HepG2 (cell line): Measurements from ENCODE around the gene TMEM229B. TPM values are rescaled to one million over a fixed set of nuclear protein-coding genes. Genes with fewer than 3 reads are reported as not detected.

ENCODE experiments used
- ATAC-seq: fragments of 200-7000 bp; cut with Tn5 transposase; 3 replicates; pipeline ENCODE4 v1.9.1; 2020; ENCODE audit warnings: mild to moderate bottlenecking, moderate library complexity
- BruUV-seq: library from RNA; stranded (reverse); fragments of 400-500 nt; replicated peaks from 2 replicates; lab custom pipeline; 2021; lab: Mats Ljungman, UMichigan
- CTCF ChIA-PET: fragments of 300-600 bp; formaldehyde crosslinking; extraction: SDS; loops from one replicate; lab custom pipeline; 2021; ENCODE audit warnings: low total read pairs, inconsistent platforms, low intra/inter-chr PET ratio; lab: Yijun Ruan, JAX
- POLR2A ChIA-PET: fragments of 350-600 bp; sonication (Branson Sonifier 250); formaldehyde crosslinking; loops from one replicate; lab custom pipeline; 2020; ENCODE audit warnings: antibody characterized with exemption, inconsistent platforms; lab: Yijun Ruan, JAX
- DNase-seq: peaks from one replicate; pipeline ENCODE4 v3.0.0-alpha.2; 2015; ENCODE audit warnings: low spot score
- FAIRE-seq: peaks from 3 replicates; lab custom pipeline; 2011; peaks lifted over from hg19 to GRCh38; lab: Jason Lieb, UNC
- H2AFZ ChIP-seq: one replicate; pipeline ENCODE4 v1.6.1; 2011; ENCODE audit warnings: low read length, inconsistent platforms
- H3K27ac ChIP-seq: fragments of 300-600 bp; 3 replicates; pipeline ENCODE4 v1.8.0; 2011; ENCODE audit warnings: mixed run types, mild to moderate bottlenecking, mixed read lengths, low read length, inconsistent platforms; ENCODE audit not compliant: insufficient read depth; ENCODE audit errors: extremely low read length
- H3K27me3 ChIP-seq, 2 experiments: fragments of 200-600 bp in 1 of 2; 2 replicates in 1 of 2; 3 replicates in 1 of 2; pipeline versions ENCODE4 v1.6.0 to v1.8.0; 2011; ENCODE audit warnings: low read length in 2 of 2, mild to moderate bottlenecking in 2 of 2, moderate library complexity in 2 of 2, inconsistent platforms in 1 of 2; ENCODE audit not compliant: insufficient read depth in 2 of 2, control insufficient read depth in 1 of 2
- H3K36me3 ChIP-seq, 2 experiments: fragments of 200-600 bp in 1 of 2; replicated peaks in 1 of 2; 2 replicates in 1 of 2; 3 replicates in 1 of 2; pipeline versions ENCODE4 v1.5.1 to v1.8.0; 2011; ENCODE audit warnings: low read length in 2 of 2, inconsistent platforms in 1 of 2; ENCODE audit not compliant: insufficient read depth in 2 of 2, control insufficient read depth in 1 of 2
- H3K4me1 ChIP-seq: 2 replicates; pipeline ENCODE4 v1.5.1; 2012; ENCODE audit warnings: low read length, inconsistent platforms; ENCODE audit not compliant: insufficient read depth
- H3K4me2 ChIP-seq: 2 replicates; pipeline ENCODE4 v1.6.0; 2011; ENCODE audit warnings: low read depth, low read length, inconsistent platforms
- H3K4me3 ChIP-seq, 3 experiments: fragments of 200-600 bp in 1 of 3; sonication (generic), shearing (Covaris generic) in 1 of 3; replicated peaks in 1 of 3; 2 replicates each; pipeline ENCODE4 v1.5.1; 2011 to 2016; ENCODE audit warnings: low read length in 3 of 3, inconsistent platforms in 2 of 3, low read depth in 2 of 3, mild to moderate bottlenecking in 2 of 3, control low read depth in 1 of 3, mixed read lengths in 1 of 3; ENCODE audit not compliant: insufficient read depth in 1 of 3
- H3K79me2 ChIP-seq: one replicate; pipeline ENCODE4 v1.6.1; 2011; ENCODE audit warnings: low read length, inconsistent platforms; ENCODE audit not compliant: insufficient read depth
- H3K9ac ChIP-seq: 2 replicates; pipeline ENCODE4 v1.6.0; 2011; ENCODE audit warnings: mild to moderate bottlenecking, low read depth, low read length, inconsistent platforms; ENCODE audit not compliant: insufficient read depth
- H3K9me3 ChIP-seq: 2 replicates; pipeline ENCODE4 v1.5.1; 2012; ENCODE audit warnings: mild to moderate bottlenecking, low read length
- H4K20me1 ChIP-seq: 2 replicates; pipeline ENCODE4 v1.6.0; 2011; ENCODE audit warnings: inconsistent platforms, mild to moderate bottlenecking, low read length, moderate library complexity; ENCODE audit not compliant: insufficient read depth
- CHCHD3 ChIP-seq: sonication (generic); formaldehyde crosslinking; IDR thresholded peaks from 2 replicates; pipeline ENCODE4 v1.8.0; 2022; ENCODE audit warnings: mild to moderate bottlenecking, missing genetic modification reagents, moderate library complexity
- ELF1 ChIP-seq: sonication (generic); formaldehyde crosslinking; IDR thresholded peaks from 2 replicates; pipeline ENCODE4 v1.4.0; 2020; ENCODE audit warnings: missing genetic modification reagents
- GATA4 ChIP-seq: sonication (generic); IDR thresholded peaks from 2 replicates; pipeline ENCODE4 v1.6.1; 2016; ENCODE audit warnings: antibody characterized with exemption, low read depth, borderline replicate concordance
- HNRNPUL1 ChIP-seq: fragments of 200-400 bp; formaldehyde crosslinking; IDR thresholded peaks from 2 replicates; pipeline ENCODE4 v1.6.1; 2017; ENCODE audit warnings: low read depth, mild to moderate bottlenecking, low read length, moderate library complexity
- HOXA9 ChIP-seq: sonication (generic); formaldehyde crosslinking; IDR thresholded peaks from 2 replicates; pipeline ENCODE4 v1.8.1; 2022; ENCODE audit warnings: missing genetic modification reagents, mild to moderate bottlenecking, moderate library complexity, borderline replicate concordance
- MTA1 ChIP-seq: sonication (generic); formaldehyde crosslinking; IDR thresholded peaks from 2 replicates; pipeline ENCODE4 v1.4.0; 2020; ENCODE audit warnings: missing genetic modification reagents, mild to moderate bottlenecking, borderline replicate concordance
- PRDM10 ChIP-seq: sonication (generic); formaldehyde crosslinking; IDR thresholded peaks from 2 replicates; pipeline ENCODE4 v1.4.0; 2020; ENCODE audit warnings: low read depth, missing genetic modification reagents
- PREB ChIP-seq: sonication (generic); formaldehyde crosslinking; IDR thresholded peaks from 2 replicates; pipeline ENCODE4 v1.4.0; 2020; ENCODE audit warnings: missing genetic modification reagents
- RORA ChIP-seq: sonication (generic); formaldehyde crosslinking; IDR thresholded peaks from 2 replicates; pipeline ENCODE4 v1.5.0; 2020; ENCODE audit warnings: mild to moderate bottlenecking, missing genetic modification reagents, moderate library complexity
- SALL2 ChIP-seq: sonication (generic); formaldehyde crosslinking; IDR thresholded peaks from 2 replicates; pipeline ENCODE4 v1.8.1; 2023; ENCODE audit warnings: mild to moderate bottlenecking, missing genetic modification reagents, inconsistent platforms
- SP140L ChIP-seq: sonication (generic); formaldehyde crosslinking; IDR thresholded peaks from 2 replicates; pipeline ENCODE4 v1.4.0; 2020; ENCODE audit warnings: missing genetic modification reagents, borderline replicate concordance
- ZIK1 ChIP-seq: sonication (generic); formaldehyde crosslinking; IDR thresholded peaks from 2 replicates; pipeline ENCODE4 v1.5.0; 2020; ENCODE audit warnings: mild to moderate bottlenecking, low read depth, missing genetic modification reagents, borderline replicate concordance
- ZNF362 ChIP-seq: sonication (generic); formaldehyde crosslinking; IDR thresholded peaks from 2 replicates; pipeline ENCODE4 v1.4.0; 2020; ENCODE audit warnings: missing genetic modification reagents, mild to moderate bottlenecking, borderline replicate concordance
- ZNF644 ChIP-seq: IDR thresholded peaks from 2 replicates; pipeline ENCODE4 v1.6.1; 2016; ENCODE audit warnings: low read depth
- WGBS: methylation state at CpG from one replicate; pipeline ENCODE4 v1.1.6; 2017; ENCODE audit warnings: low lambda C conversion rate; 5-methylcytosine and 5-hydroxymethylcytosine counted together
- in situ Hi-C: cut with HindIII; loops from 2 replicates; pipeline ENCODE4 v1.10.0; 2017; ENCODE audit warnings: low pct_unique_long_range_greater_than_20kb; ENCODE audit not compliant: extremely low pct_ligation_motif_present
- intact Hi-C: fragments of 100-400 bp; cut with micrococcal nuclease; formaldehyde crosslinking; loops from one replicate; pipeline ENCODE4 v1.10.0; 2022; ENCODE audit not compliant: unreplicated experiment
- polyA plus RNA-seq, 8 experiments: library from polyadenylated mRNA; depleted of rRNA in 3 of 8; stranded (reverse) in 7 of 8; unstranded in 1 of 8; fragments of >200 nt; fragmentation: Illumina TruSeq in 4 of 8; extraction: Trizol in 4 of 8; gene quantifications; 2 replicates each; pipeline versions ENCODE4 v1.2.1 to v1.2.3, GENCODE V29; 2011 to 2016; ENCODE audit warnings: low read depth in 4 of 8, missing spikeins in 1 of 8, mixed read lengths in 1 of 8; ENCODE audit not compliant: insufficient read depth in 1 of 8
- total RNA-seq, 5 experiments: library from RNA; depleted of rRNA; stranded (reverse); fragments of >200 nt; fragmentation: Illumina TruSeq; extraction: Trizol; gene quantifications; 2 replicates each; pipeline ENCODE4 v1.2.3, GENCODE V29; 2016; ENCODE audit warnings: low read depth in 1 of 5
- TF ChIP-seq, protein P1 (sequence below), 2 experiments: sonication (generic) in 1 of 2; formaldehyde crosslinking in 1 of 2; IDR thresholded peaks; 2 replicates each; pipeline versions ENCODE4 v1.4.0 to v1.6.1; 2018 to 2020; ENCODE audit warnings: missing genetic modification reagents in 2 of 2, borderline replicate concordance in 1 of 2, low read depth in 1 of 2, mild to moderate bottlenecking in 1 of 2, missing biosample characterization in 1 of 2
- TF ChIP-seq, protein P2 (sequence below): sonication (generic); formaldehyde crosslinking; IDR thresholded peaks from 2 replicates; pipeline ENCODE4 v1.5.0; 2020; ENCODE audit warnings: missing genetic modification reagents

Gene TMEM229B
- total and polyA plus RNA-seq, 2 of the 13 experiments (the other 11 are each of a cell fraction or from before 2014, with no cell fraction given), result 0.69 to 1.1 TPM

GRCh38 chr14:67522270-67522669 is 33.7 kb upstream of the TMEM229B start:
- in situ Hi-C loops (no loop called here), intact Hi-C loops (loop anchor here (10.0 kb wide), 2 partner anchors 143 to 183 kb away; partner anchors contain the start of gene RDH12)
- ATAC-seq, result no peak
- H3K4me1 ChIP-seq, result peaks cover 25% of the 10 kb centered on the region
- FAIRE-seq, result no peak
- no peaks in the 10 kb centered on the region for H3K79me2 ChIP-seq
- POLR2A ChIA-PET, result no interaction called here
- WGBS, result 0% methylated on average over 2 of the region's 2 CpGs
- no peaks in the 10 kb centered on the region for H4K20me1 ChIP-seq
- no peak overlapping the region for H3K4me3 ChIP-seq
- CTCF ChIA-PET, result no interaction called here
- DNase-seq, result no peak
- H3K9me3 ChIP-seq, result no peaks in the 10 kb centered on the region
- peaks cover 1 to 24% of the 10 kb centered on the region in 2 experiments; a peak in 3 of 5 replicates for H3K27me3 ChIP-seq
- no peaks in the 10 kb centered on the region for H3K36me3 ChIP-seq
- H3K4me2 ChIP-seq, result no peak overlapping the region
- H3K9ac ChIP-seq, result no peak overlapping the region
- no TSS peak for BruUV-seq
- H3K27ac ChIP-seq, result no peak overlapping the region
- no peak overlapping the region for H2AFZ ChIP-seq
- no peak for TF ChIP-seq ZNF644 (CRISPR knock-in tag)
- TF ChIP-seq, protein P1, sequence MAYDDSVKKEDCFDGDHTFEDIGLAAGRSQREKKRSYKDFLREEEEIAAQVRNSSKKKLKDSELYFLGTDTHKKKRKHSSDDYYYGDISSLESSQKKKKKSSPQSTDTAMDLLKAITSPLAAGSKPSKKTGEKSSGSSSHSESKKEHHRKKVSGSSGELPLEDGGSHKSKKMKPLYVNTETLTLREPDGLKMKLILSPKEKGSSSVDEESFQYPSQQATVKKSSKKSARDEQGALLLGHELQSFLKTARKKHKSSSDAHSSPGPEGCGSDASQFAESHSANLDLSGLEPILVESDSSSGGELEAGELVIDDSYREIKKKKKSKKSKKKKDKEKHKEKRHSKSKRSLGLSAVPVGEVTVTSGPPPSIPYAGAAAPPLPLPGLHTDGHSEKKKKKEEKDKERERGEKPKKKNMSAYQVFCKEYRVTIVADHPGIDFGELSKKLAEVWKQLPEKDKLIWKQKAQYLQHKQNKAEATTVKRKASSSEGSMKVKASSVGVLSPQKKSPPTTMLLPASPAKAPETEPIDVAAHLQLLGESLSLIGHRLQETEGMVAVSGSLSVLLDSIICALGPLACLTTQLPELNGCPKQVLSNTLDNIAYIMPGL (CRISPR knock-in tag; IDR thresholded peaks at IDR 0.05; ENCODE audit: borderline replicate concordance in 1 of 2, low read depth in 1 of 2), result no peak
- no peak for TF ChIP-seq HOXA9 (CRISPR knock-in tag)
- no peak for TF ChIP-seq ZIK1 (CRISPR knock-in tag)
- TF ChIP-seq, protein P2, sequence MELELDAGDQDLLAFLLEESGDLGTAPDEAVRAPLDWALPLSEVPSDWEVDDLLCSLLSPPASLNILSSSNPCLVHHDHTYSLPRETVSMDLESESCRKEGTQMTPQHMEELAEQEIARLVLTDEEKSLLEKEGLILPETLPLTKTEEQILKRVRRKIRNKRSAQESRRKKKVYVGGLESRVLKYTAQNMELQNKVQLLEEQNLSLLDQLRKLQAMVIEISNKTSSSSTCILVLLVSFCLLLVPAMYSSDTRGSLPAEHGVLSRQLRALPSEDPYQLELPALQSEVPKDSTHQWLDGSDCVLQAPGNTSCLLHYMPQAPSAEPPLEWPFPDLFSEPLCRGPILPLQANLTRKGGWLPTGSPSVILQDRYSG, result no peak
- TF ChIP-seq CHCHD3 (CRISPR knock-in tag), result no peak
- no peak for TF ChIP-seq ELF1 (CRISPR knock-in tag)
- TF ChIP-seq SP140L, result no peak
- TF ChIP-seq PRDM10 (CRISPR knock-in tag), result no peak
- TF ChIP-seq ZNF362 (CRISPR knock-in tag), result no peak
- TF ChIP-seq PREB (CRISPR knock-in tag), result no peak
- TF ChIP-seq RORA, result no peak
- no peak for TF ChIP-seq SALL2 (CRISPR knock-in tag)
- TF ChIP-seq HNRNPUL1, result no peak
- TF ChIP-seq GATA4, result no peak
- TF ChIP-seq MTA1 (CRISPR knock-in tag), result no peak
